Epidermal melanocyte (primary cell): ENCODE data around the gene EID3.

Experiments used
- DNase-seq: peaks from one replicate; pipeline ENCODE4 v3.0.0; 2011; ENCODE audit warnings: low spot score; ENCODE audit not compliant: insufficient read length

Gene EID3

GRCh38 chr12:104353012-104353981 lies 49.8 kb downstream of the EID3 start:
- DNase-seq: no peak

GRCh38 chr12:104354167-104354867 lies 50.8 kb downstream of the EID3 start:
- no peak for DNase-seq
